Psoas muscle (tissue), 8 donors: ENCODE results near the gene KCNH2. TPM values are rescaled to one million over a fixed set of nuclear protein-coding genes. Genes with fewer than 3 reads are reported as not detected.

ENCODE experiments used
- ATAC-seq, 4 donors: fragments of 200-7000 bp; cut with Tn5 transposase; one replicate each; pipeline ENCODE4 v1.9.1; 2020; ENCODE audit warnings: moderate library complexity in 3 of 4, mild to moderate bottlenecking in 2 of 4
- DNase-seq, 2 donors: peaks; one replicate each; pipeline ENCODE4 v3.0.0-alpha.2; 2020
- H3K27ac ChIP-seq: fragments of 200-600 bp; one replicate; pipeline ENCODE4 v1.8.0; 2022
- H3K27me3 ChIP-seq, 3 donors: fragments of 200-600 bp in 1 of 3; one replicate each; pipeline versions ENCODE4 v1.6.1 to v1.8.0; 2013 to 2022; ENCODE audit warnings: low read length in 2 of 3, mild to moderate bottlenecking in 2 of 3, moderate library complexity in 1 of 3; ENCODE audit not compliant: insufficient read depth in 3 of 3
- H3K36me3 ChIP-seq, 2 donors: fragments of 200-600 bp in 1 of 2; one replicate each; pipeline versions ENCODE4 v1.6.1 to v1.8.0; 2013 to 2022; ENCODE audit warnings: low read depth in 1 of 2, mild to moderate bottlenecking in 1 of 2, moderate library complexity in 1 of 2; ENCODE audit not compliant: insufficient read depth in 1 of 2
- H3K4me1 ChIP-seq: fragments of 200-600 bp; one replicate; pipeline ENCODE4 v1.8.0; 2022
- H3K4me3 ChIP-seq: fragments of 200-600 bp; one replicate; pipeline ENCODE4 v1.8.0; 2022; ENCODE audit warnings: mild to moderate bottlenecking
- H3K9me3 ChIP-seq: fragments of 200-600 bp; one replicate; pipeline ENCODE4 v1.8.0; 2022
- WGBS, 3 donors: extraction: QIAGEN DNeasy Blood & Tissue Kit; methylation state at CpG; one replicate each; pipeline versions ENCODE4 v1.1.6 to v1.1.7; 2013; 5-methylcytosine and 5-hydroxymethylcytosine counted together
- intact Hi-C, 2 donors: fragments of 100-400 bp; cut with DNase I; formaldehyde crosslinking; loops; one replicate each; pipeline versions ENCODE4 v1.11.0 to v1.14.2; 2022
- polyA plus RNA-seq, 3 donors: library from polyadenylated mRNA; stranded (reverse); fragments of 200-250 nt; gene quantifications; one replicate each; pipeline ENCODE4 v1.2.3, GENCODE V29; 2013
- total RNA-seq, 4 donors: library from RNA; stranded (reverse); fragmentation: NEBNext Ultra II Directional in 2 of 4; extraction: Animal tissue kit (Norgen Biotek cat#: 25700) in 2 of 4; gene quantifications; one replicate each; pipeline versions ENCODE4 v1.2.1 to v1.2.4, GENCODE V29; 2021 to 2023
- TF ChIP-seq, protein P1 (sequence below): fragments of 200-600 bp; IDR thresholded peaks from one replicate; pipeline ENCODE4 v1.8.0; 2022; ENCODE audit warnings: antibody characterized with exemption
- donor health status: healthy with polysubstance abuse.
- donor health status: DM: no; HTN: no; CAD: no; lungs with moderate emphysema.
- donor health status: Bipolar disorder and iron deficiency.
- donor health status: healthy.
- donor health status: DM: yes; HTN: yes; CAD: no.
- donor health status: DM: no; HTN: no; CAD: no.
- donor health status: DM: no; HTN: no; CAD: no.
- donor health status: DM: yes; HTN: yes; CAD: no.

Gene KCNH2
- total and polyA plus RNA-seq, 7 donors = 0.18 to 0.48 (median 0.22) TPM

DNA sequence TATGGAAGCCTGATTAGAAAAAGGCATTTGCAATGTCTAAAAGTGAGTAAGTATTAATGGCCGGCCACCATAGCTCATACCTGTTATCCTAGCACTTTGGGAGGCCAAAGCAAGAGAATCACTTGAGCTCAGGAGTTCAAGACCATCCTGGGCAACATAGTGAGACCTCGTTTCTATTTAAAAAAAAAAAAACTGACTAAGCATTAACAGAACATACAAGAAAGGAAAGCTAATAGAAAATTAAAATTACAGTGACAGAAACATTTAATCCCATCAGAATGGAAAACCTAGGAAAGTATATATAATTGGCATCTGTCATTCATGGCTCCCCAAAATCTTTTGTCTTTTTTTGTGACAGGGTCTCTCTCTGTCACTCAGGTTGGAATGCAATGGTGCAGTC is 69.9 kb downstream of the KCNH2 start:
- TF ChIP-seq, protein P1, sequence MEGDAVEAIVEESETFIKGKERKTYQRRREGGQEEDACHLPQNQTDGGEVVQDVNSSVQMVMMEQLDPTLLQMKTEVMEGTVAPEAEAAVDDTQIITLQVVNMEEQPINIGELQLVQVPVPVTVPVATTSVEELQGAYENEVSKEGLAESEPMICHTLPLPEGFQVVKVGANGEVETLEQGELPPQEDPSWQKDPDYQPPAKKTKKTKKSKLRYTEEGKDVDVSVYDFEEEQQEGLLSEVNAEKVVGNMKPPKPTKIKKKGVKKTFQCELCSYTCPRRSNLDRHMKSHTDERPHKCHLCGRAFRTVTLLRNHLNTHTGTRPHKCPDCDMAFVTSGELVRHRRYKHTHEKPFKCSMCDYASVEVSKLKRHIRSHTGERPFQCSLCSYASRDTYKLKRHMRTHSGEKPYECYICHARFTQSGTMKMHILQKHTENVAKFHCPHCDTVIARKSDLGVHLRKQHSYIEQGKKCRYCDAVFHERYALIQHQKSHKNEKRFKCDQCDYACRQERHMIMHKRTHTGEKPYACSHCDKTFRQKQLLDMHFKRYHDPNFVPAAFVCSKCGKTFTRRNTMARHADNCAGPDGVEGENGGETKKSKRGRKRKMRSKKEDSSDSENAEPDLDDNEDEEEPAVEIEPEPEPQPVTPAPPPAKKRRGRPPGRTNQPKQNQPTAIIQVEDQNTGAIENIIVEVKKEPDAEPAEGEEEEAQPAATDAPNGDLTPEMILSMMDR = no peak
- no peaks in the 10 kb centered on the region for H3K9me3 ChIP-seq
- DNase-seq (no peak), ATAC-seq (no peak)
- no peaks in the 10 kb centered on the region for H3K4me1 ChIP-seq
- H3K27ac ChIP-seq = no peak overlapping the region
- 83 to 87% (median 84%) methylated on average over 2 of the region's 2 CpGs for WGBS, 3 donors
- peaks cover 0 to 40% (median 5%) of the 10 kb centered on the region in 3 donors for H3K27me3 ChIP-seq
- intact Hi-C loops = no loop called here
- H3K36me3 ChIP-seq = no peaks in the 10 kb centered on the region
- no peak overlapping the region for H3K4me3 ChIP-seq

DNA sequence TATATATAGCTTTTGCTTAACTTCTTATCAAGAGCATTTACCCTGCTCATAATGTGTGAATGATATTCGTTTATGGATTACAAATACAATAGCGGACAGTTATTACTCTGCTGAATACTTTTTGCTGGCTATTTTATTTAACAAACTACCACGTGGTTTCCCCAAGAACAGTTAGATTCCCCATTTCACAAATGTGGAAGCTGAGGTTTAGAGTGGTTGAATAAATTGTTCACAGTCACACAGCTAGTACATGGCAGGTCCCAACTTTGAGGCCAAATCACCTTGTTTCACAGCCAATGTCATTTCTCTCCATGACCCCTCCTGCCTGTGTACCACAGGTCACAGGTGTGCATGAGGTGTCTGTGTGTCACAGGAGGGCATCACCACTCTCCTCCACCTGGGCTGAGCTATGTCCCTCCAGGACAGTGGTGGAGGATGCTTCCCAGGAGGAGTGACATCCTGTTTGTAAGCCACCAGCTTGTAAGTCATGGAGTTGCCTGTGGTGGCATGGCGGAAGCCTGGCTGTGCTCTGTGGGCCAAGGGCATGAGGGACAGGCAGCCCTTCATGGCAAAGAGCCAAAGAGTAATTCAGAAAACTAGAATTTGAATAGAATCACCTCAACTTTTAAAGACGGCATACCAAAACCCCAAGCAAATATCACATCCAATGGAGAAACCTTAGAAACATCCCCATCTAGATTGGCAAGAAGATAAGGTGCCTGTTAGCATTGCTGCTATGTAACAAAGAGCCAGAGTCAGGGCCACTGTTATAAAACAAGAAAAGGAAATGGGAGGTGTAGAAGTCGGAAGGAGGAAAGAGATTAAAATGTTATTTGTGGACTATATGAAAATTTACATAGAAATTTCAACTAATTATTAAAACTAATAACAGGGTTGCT is 73.9 kb downstream of the KCNH2 start:
- Histone ChIP-seq H3K4me3 (no peak overlapping the region), H3K27me3 (peaks cover 0 to 58% (median 5%) of the 10 kb centered on the region in 3 donors), H3K9me3 (no peaks in the 10 kb centered on the region), H3K4me1 (no peaks in the 10 kb centered on the region), H3K27ac (no peak overlapping the region), H3K36me3 (no peaks in the 10 kb centered on the region)
- DNase-seq (no peak), ATAC-seq (no peak)
- 60 to 64% (median 63%) methylated on average over 6 of the region's 6 CpGs for WGBS, 3 donors
- TF ChIP-seq, protein P1 = no peak
- intact Hi-C loops = no loop called here

DNA sequence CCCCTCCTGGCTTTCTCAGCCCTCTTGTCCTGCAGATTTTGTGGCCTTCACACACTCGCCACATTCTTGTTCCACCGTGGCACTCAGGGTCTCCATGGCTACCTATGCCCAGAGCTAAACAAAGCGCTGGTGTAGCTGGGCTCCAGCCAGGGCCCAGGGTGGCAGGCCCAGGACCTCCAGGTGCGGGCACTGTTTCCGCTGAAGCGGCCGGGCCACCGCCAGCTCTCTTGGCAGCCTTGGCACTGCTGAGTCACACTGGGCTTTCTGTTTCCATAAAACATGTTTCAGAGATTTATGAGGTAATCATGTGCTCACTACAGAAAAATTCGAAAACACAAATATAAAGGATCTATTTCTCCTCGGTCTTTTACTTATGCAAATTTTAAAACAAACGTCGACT is 74.5 kb downstream of the KCNH2 start:
- Histone ChIP-seq H3K27me3 (peaks cover 0 to 60% (median 5%) of the 10 kb centered on the region in 3 donors), H3K9me3 (no peaks in the 10 kb centered on the region), H3K4me3 (no peak overlapping the region), H3K27ac (no peak overlapping the region), H3K4me1 (no peaks in the 10 kb centered on the region), H3K36me3 (no peaks in the 10 kb centered on the region)
- DNase-seq (peak; percentile 36 to 47), ATAC-seq (peak; percentile 30 to 53 (median 49))
- intact Hi-C loops = loop anchor here in 1 of 2 donors (2.0 kb wide), 1 partner anchor 77 kb away; no protein-coding TSS in a partner anchor
- 23 to 35% (median 33%) methylated on average over 12 of the region's 12 CpGs for WGBS, 3 donors
- TF ChIP-seq, protein P1 = no peak

DNA sequence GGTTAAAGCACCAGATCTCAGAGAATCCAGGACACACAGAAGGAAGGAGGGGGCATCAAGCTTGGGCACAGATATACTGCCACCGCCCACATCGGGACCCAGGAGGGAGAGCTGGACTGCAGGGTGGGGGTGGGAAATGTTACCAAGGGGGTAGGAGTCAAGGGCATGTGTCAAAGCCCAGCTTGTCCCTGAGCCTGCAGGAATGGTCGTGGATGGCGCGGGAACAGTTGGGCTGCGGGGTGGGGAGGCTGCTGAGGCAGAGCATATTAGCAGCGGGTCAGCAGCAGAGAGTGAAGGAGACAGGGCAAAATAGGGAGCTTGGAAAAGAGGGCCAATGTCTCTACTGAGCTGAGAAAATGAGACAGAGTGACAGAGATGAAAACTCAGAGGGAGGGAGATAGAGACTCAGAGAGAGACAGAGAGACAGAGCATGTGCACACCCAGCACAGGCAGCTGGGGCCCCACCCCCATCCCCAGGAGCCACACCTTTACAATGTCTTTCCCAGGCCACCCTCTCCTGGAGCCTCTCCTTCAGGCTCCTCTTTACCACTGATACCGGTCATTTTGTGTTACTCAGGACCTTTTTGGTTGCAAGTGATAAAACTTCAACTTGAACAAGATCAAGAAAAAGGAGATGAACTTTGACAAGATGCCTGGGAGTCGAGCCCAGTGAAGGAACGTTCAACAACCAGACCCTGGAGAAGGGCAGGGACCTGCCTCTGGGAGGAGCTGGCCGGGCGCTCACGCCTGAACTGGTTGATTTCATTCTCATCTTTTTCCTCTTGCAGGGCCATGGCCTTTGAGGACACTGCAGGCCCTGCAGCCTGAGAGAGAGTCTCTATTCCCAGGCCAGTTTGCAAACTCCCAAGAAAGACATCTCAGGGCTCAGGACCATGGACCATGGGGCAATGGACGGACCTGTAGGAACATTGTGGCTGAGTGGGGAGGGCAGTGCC is 75.8 kb downstream of the KCNH2 start:
- 59 to 65% (median 60%) methylated on average over 14 of the region's 14 CpGs for WGBS, 3 donors
- TF ChIP-seq, protein P1 = no peak
- peak in 1 of 2 donors; percentile 28 for DNase-seq
- ATAC-seq = no peak
- Histone ChIP-seq H3K27ac (no peak overlapping the region), H3K4me1 (no peaks in the 10 kb centered on the region), H3K9me3 (no peaks in the 10 kb centered on the region), H3K36me3 (no peaks in the 10 kb centered on the region), H3K4me3 (no peak overlapping the region), H3K27me3 (peaks cover 0 to 60% (median 5%) of the 10 kb centered on the region in 3 donors)
- intact Hi-C loops = loop anchor here in 1 of 2 donors (2.0 kb wide), 1 partner anchor 78 kb away; no protein-coding TSS in a partner anchor
